ENCODE results near the gene GALNT8. TPM values are rescaled to one million over a fixed set of nuclear protein-coding genes. Genes with fewer than 3 reads are reported as not detected.

Gene GALNT8
- total and polyA plus RNA-seq, 9 of the 15 experiments (the other 6 are each of a cell fraction or from before 2014, with no cell fraction given): 0.11 to 0.23 (median 0.21) TPM; not detected in 6

GRCh38 chr12:4813741-4814140 lies 93.5 kb downstream of the GALNT8 start:
- H2AFZ ChIP-seq (ENCODE audit: low read depth, low read length): no peak overlapping the region
- FAIRE-seq (no peak), DNase-seq (ENCODE audit: extremely low read depth in 1 of 4, low spot score in 3 of 4) (no peak), ATAC-seq (no peak)
- in situ Hi-C loops (cut with MboI) (no loop called here), intact Hi-C loops (cut with micrococcal nuclease) (no loop called here)
- POLR2A ChIA-PET: interaction anchor here (0.6 to 1.6 kb wide), 2 partner anchors 12 to 34 kb away, joined by 3 read pairs; no protein-coding TSS in a partner anchor
- no peak overlapping the region for H3K27ac ChIP-seq (ENCODE audit: extremely low read depth, low read depth, low read length)
- no peaks in the 10 kb centered on the region for H3K9me1 ChIP-seq (ENCODE audit: control insufficient read depth, insufficient read depth, low read length)
- no peak overlapping the region for H3K9ac ChIP-seq (ENCODE audit: insufficient read depth in 1 of 2, low read depth in 2 of 2, low read length in 2 of 2)
- no TSS peak for BruUV-seq (replicated peaks)
- no peaks in the 10 kb centered on the region for H3K9me3 ChIP-seq (replicated peaks; ENCODE audit: control insufficient read depth, insufficient read depth, low read depth, low read length)
- H3K36me3 ChIP-seq (ENCODE audit: control insufficient read depth, insufficient read depth, low read length): no peaks in the 10 kb centered on the region
- H3K4me3 ChIP-seq: no peak overlapping the region
- no peaks in the 10 kb centered on the region for H4K20me1 ChIP-seq (replicated peaks; ENCODE audit: control insufficient read depth, insufficient read depth, low read length)
- 0% methylated on average over 4 of the region's 5 CpGs for WGBS (ENCODE audit: insufficient coverage, low coverage, missing lambda C conversion rate)
- peaks cover 0 to 9% of the 10 kb centered on the region in 2 experiments; a peak in 2 of 5 replicates for H3K27me3 ChIP-seq (ENCODE audit: control insufficient read depth in 2 of 2, insufficient read depth in 2 of 2, low read length in 2 of 2)
- TF ChIP-seq FOXA3 (CRISPR knock-in tag; conservative IDR thresholded peaks at IDR 0.05 in 1 of 2, IDR thresholded peaks at IDR 0.05 in 1 of 2) (no peak), ERF (CRISPR knock-in tag; IDR thresholded peaks at IDR 0.05) (no peak), TEAD2 (tag; IDR thresholded peaks at IDR 0.05) (no peak), ARID1B (IDR thresholded peaks at IDR 0.05) (no peak)
- TF ChIP-seq, protein P1, sequence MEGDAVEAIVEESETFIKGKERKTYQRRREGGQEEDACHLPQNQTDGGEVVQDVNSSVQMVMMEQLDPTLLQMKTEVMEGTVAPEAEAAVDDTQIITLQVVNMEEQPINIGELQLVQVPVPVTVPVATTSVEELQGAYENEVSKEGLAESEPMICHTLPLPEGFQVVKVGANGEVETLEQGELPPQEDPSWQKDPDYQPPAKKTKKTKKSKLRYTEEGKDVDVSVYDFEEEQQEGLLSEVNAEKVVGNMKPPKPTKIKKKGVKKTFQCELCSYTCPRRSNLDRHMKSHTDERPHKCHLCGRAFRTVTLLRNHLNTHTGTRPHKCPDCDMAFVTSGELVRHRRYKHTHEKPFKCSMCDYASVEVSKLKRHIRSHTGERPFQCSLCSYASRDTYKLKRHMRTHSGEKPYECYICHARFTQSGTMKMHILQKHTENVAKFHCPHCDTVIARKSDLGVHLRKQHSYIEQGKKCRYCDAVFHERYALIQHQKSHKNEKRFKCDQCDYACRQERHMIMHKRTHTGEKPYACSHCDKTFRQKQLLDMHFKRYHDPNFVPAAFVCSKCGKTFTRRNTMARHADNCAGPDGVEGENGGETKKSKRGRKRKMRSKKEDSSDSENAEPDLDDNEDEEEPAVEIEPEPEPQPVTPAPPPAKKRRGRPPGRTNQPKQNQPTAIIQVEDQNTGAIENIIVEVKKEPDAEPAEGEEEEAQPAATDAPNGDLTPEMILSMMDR (IDR thresholded peaks at IDR 0.05 in 2 of 3, conservative IDR thresholded peaks at IDR 0.05 in 1 of 3; ENCODE audit: insufficient read depth in 2 of 3, low read depth in 1 of 3, low read length in 3 of 3): no peak
- TF ChIP-seq, protein P2, sequence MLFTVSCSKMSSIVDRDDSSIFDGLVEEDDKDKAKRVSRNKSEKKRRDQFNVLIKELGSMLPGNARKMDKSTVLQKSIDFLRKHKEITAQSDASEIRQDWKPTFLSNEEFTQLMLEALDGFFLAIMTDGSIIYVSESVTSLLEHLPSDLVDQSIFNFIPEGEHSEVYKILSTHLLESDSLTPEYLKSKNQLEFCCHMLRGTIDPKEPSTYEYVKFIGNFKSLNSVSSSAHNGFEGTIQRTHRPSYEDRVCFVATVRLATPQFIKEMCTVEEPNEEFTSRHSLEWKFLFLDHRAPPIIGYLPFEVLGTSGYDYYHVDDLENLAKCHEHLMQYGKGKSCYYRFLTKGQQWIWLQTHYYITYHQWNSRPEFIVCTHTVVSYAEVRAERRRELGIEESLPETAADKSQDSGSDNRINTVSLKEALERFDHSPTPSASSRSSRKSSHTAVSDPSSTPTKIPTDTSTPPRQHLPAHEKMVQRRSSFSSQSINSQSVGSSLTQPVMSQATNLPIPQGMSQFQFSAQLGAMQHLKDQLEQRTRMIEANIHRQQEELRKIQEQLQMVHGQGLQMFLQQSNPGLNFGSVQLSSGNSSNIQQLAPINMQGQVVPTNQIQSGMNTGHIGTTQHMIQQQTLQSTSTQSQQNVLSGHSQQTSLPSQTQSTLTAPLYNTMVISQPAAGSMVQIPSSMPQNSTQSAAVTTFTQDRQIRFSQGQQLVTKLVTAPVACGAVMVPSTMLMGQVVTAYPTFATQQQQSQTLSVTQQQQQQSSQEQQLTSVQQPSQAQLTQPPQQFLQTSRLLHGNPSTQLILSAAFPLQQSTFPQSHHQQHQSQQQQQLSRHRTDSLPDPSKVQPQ (CRISPR knock-in tag; IDR thresholded peaks at IDR 0.05; ENCODE audit: borderline replicate concordance): no peak
- no peaks in the 10 kb centered on the region for H3K79me2 ChIP-seq (ENCODE audit: control insufficient read depth, insufficient read depth, low read length)
- CTCF ChIA-PET (ENCODE audit: low intra/inter-chr PET ratio): no interaction called here
- no peak overlapping the region for H3K4me2 ChIP-seq (ENCODE audit: insufficient read depth, low read length)
- H3K4me1 ChIP-seq (replicated peaks in 1 of 2; ENCODE audit: control insufficient read depth in 2 of 2, insufficient read depth in 2 of 2, low read length in 2 of 2): no peaks in the 10 kb centered on the region

All from K562 (cell line).